HG02943 (cell line): Measurements from ENCODE around the gene TPPP2.
"Not testable (repeated sequence)": the region's sequence is repeated elsewhere in the genome, so short reads cannot be mapped to it uniquely, and the experiment has no call there.

Source experiments
- ATAC-seq: cut with Tn5 transposase; IDR thresholded peaks from one replicate; pipeline ENCODE4 v1.9.1; 2021; ENCODE audit warnings: mild to moderate bottlenecking, low read depth, moderate library complexity; ENCODE audit not compliant: unreplicated experiment

The TPPP2 gene

GRCh38 chr14:21029917-21030316 is at the start of gene TPPP2:
Gene TPPP2, plus strand, starts transcription at chr14:21030217. Its CDS starts 365 bp downstream, at chr14:21030582.
- ATAC-seq = no peak

GRCh38 chr14:20980906-20981305 is 49.1 kb upstream of the TPPP2 start:
- no peak for ATAC-seq

GRCh38 chr14:20982646-20983369 is 47.2 kb upstream of the TPPP2 start:
- no peak for ATAC-seq

- not testable (repeated sequence) for ATAC-seq
Observed at GRCh38 chr14:20985650-20986049, 44.4 kb upstream of the TPPP2 start.

GRCh38 chr14:20986811-20987210 is 43.2 kb upstream of the TPPP2 start:
- no peak for ATAC-seq

- ATAC-seq = no peak
Observed at GRCh38 chr14:20988717-20989470, 41.1 kb upstream of the TPPP2 start.

- no peak for ATAC-seq
Observed at GRCh38 chr14:20989471-20989786, 40.6 kb upstream of the TPPP2 start.

GRCh38 chr14:20989787-20990600 is 40.0 kb upstream of the TPPP2 start, which contains the start of gene METTL17:
Gene METTL17, plus strand, starts transcription at chr14:20989980. Its CDS starts 23 bp downstream, at chr14:20990003.
- ATAC-seq = peak; percentile 95

- no peak for ATAC-seq
Observed at GRCh38 chr14:20996521-20996920, 33.5 kb upstream of the TPPP2 start.

- ATAC-seq = no peak
Observed at GRCh38 chr14:20997115-20997514, 32.9 kb upstream of the TPPP2 start.

- no peak for ATAC-seq
Observed at GRCh38 chr14:20997564-20997963, 32.5 kb upstream of the TPPP2 start.

- ATAC-seq = no peak
Observed at GRCh38 chr14:20998139-20998538, 31.9 kb upstream of the TPPP2 start.

- ATAC-seq = no peak
Observed at GRCh38 chr14:20998674-20999366, 31.2 kb upstream of the TPPP2 start, which contains the start of gene SLC39A2. Gene SLC39A2, plus strand, starts transcription at chr14:20999293. Its CDS starts 154 bp downstream, at chr14:20999447.

GRCh38 chr14:20999591-20999990 is 30.4 kb upstream of the TPPP2 start:
- ATAC-seq = no peak

- ATAC-seq = no peak
Observed at GRCh38 chr14:21001218-21001617, 28.8 kb upstream of the TPPP2 start.

- no peak for ATAC-seq
Observed at GRCh38 chr14:21003788-21004346, 26.1 kb upstream of the TPPP2 start.

- ATAC-seq = not testable (repeated sequence)
Observed at GRCh38 chr14:21009721-21010120, 20.3 kb upstream of the TPPP2 start.

- ATAC-seq = no peak
Observed at GRCh38 chr14:21011136-21011535, 18.9 kb upstream of the TPPP2 start.

GRCh38 chr14:21014761-21015190 is 15.2 kb upstream of the TPPP2 start:
- ATAC-seq = no peak

- ATAC-seq = no peak
Observed at GRCh38 chr14:21015312-21015711, 14.7 kb upstream of the TPPP2 start.
